ENCODE results near the gene SLC9B1. TPM values are rescaled to one million over a fixed set of nuclear protein-coding genes. Genes with fewer than 3 reads are reported as not detected.
"Not testable (repeated sequence)": the region's sequence is repeated elsewhere in the genome, so short reads cannot be mapped to it uniquely, and the experiment has no call there.

The SLC9B1 gene
- total and polyA plus RNA-seq, 2 of the 13 experiments (the other 11 are each of a cell fraction or from before 2014, with no cell fraction given), result 0.17 to 0.20 TPM

DNA sequence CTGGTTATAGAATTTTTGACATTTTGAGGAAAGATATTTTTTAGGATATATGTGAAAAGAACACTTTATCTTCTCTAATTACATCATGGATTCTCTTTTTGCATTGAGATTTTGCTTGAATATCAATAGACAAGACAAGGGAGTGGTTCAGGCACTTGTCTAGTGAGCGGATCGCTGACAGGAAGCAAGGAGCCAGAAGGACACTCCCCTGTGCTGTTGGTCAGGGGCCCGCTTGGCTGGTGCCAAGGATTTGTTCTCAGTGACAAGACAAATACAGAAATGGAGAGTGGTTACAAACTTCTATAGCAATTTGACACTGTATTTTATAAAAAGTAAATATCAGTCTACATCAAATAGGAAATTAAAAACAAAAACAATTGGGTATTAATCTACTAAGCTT lies 60.0 kb downstream of the SLC9B1 start (continued):
- TF ChIP-seq CREM (IDR thresholded peaks at IDR 0.05), result no peak
- TF ChIP-seq CREM (CRISPR knock-in tag; IDR thresholded peaks at IDR 0.05), result no peak
- TF ChIP-seq, protein P1, sequence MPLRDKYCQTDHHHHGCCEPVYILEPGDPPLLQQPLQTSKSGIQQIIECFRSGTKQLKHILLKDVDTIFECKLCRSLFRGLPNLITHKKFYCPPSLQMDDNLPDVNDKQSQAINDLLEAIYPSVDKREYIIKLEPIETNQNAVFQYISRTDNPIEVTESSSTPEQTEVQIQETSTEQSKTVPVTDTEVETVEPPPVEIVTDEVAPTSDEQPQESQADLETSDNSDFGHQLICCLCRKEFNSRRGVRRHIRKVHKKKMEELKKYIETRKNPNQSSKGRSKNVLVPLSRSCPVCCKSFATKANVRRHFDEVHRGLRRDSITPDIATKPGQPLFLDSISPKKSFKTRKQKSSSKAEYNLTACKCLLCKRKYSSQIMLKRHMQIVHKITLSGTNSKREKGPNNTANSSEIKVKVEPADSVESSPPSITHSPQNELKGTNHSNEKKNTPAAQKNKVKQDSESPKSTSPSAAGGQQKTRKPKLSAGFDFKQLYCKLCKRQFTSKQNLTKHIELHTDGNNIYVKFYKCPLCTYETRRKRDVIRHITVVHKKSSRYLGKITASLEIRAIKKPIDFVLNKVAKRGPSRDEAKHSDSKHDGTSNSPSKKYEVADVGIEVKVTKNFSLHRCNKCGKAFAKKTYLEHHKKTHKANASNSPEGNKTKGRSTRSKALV (CRISPR knock-in tag; IDR thresholded peaks at IDR 0.05), result no peak
- TF ChIP-seq XBP1 (CRISPR knock-in tag; IDR thresholded peaks at IDR 0.05), result no peak

DNA sequence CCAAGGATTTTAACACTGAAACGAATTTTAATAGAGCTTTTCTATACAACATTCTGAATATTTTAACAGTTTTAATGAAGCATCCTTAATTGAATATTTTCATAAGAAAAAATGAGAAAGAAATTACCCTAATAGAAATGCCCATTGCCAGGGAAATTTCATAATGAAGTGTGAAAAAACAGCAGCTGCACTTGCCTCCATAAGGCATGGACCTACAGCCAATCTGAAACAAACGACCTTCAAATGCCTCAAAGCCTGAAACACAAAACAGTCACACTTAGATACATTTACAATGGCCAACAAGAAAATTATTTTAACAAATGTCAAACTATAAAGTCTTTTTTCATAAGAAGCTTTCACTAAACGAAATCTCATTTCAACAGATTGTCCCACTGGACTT lies 74.4 kb downstream of the SLC9B1 start:
- BruUV-seq (replicated peaks), result no TSS peak
- Histone ChIP-seq H3K4me3 (replicated peaks in 1 of 3; ENCODE audit: insufficient read depth in 1 of 3, low read depth in 2 of 3, low read length in 3 of 3) (no peak overlapping the region), H3K79me2 (ENCODE audit: insufficient read depth, low read length) (no peaks in the 10 kb centered on the region), H3K9ac (ENCODE audit: insufficient read depth, low read depth, low read length) (no peak overlapping the region), H3K9me3 (ENCODE audit: low read length) (no peaks in the 10 kb centered on the region), H3K4me1 (ENCODE audit: insufficient read depth, low read length) (no peaks in the 10 kb centered on the region), H3K4me2 (ENCODE audit: low read depth, low read length) (no peak overlapping the region), H3K27me3 (ENCODE audit: control insufficient read depth in 1 of 2, insufficient read depth in 2 of 2, low read length in 2 of 2) (no peaks in the 10 kb centered on the region), H4K20me1 (ENCODE audit: insufficient read depth, low read length) (no peaks in the 10 kb centered on the region), H3K36me3 (replicated peaks in 1 of 2; ENCODE audit: control insufficient read depth in 1 of 2, insufficient read depth in 2 of 2, low read length in 2 of 2) (no peaks in the 10 kb centered on the region), H2AFZ (ENCODE audit: low read length) (no peak overlapping the region), H3K27ac (ENCODE audit: extremely low read length, insufficient read depth, low read length) (no peak overlapping the region)
- ChIA-PET CTCF (ENCODE audit: low intra/inter-chr PET ratio, low total read pairs) (no interaction called here), POLR2A (no interaction called here)
- intact Hi-C loops (cut with micrococcal nuclease; ENCODE audit: unreplicated experiment) (no loop called here), in situ Hi-C loops (cut with HindIII; ENCODE audit: extremely low pct_ligation_motif_present, low pct_unique_long_range_greater_than_20kb) (no loop called here)
- DNase-seq (ENCODE audit: low spot score) (no peak), FAIRE-seq (no peak), ATAC-seq (no peak)
- TF ChIP-seq SP5 (CRISPR knock-in tag; IDR thresholded peaks at IDR 0.05; ENCODE audit: borderline replicate concordance, low read depth), result no peak
- TF ChIP-seq SIX4 (CRISPR knock-in tag; IDR thresholded peaks at IDR 0.05), result no peak
- no peak for TF ChIP-seq ZNF251 (CRISPR knock-in tag; IDR thresholded peaks at IDR 0.05)
- WGBS (ENCODE audit: low lambda C conversion rate), result under 1% methylated on average over 3 of the region's 3 CpGs

DNA sequence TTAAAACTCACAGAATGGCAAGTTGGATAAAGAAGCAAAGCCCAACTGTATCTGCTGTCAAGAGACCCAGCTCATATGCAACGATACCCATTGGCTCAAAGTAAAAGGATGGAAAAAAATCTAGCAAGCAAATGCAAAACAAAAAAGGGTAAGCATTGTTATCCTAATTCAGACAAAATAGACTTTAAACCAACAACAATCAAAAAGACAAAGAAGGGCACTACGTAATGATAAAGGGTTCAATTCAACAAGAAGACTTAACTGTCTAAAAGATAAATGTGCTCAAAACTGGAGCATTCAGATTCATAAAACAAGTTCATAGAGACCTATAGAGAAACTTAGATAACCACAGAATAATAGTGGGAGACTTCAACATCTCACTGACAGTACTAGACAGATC lies 81.4 kb downstream of the SLC9B1 start:
- CTCF ChIA-PET (ENCODE audit: low intra/inter-chr PET ratio, low total read pairs); H3K36me3 ChIP-seq (replicated peaks in 1 of 2; ENCODE audit: control insufficient read depth in 1 of 2, insufficient read depth in 2 of 2, low read length in 2 of 2); in situ Hi-C loops (cut with HindIII; ENCODE audit: extremely low pct_ligation_motif_present, low pct_unique_long_range_greater_than_20kb); H3K4me2 ChIP-seq (ENCODE audit: low read depth, low read length); FAIRE-seq; H4K20me1 ChIP-seq (ENCODE audit: insufficient read depth, low read length); H3K4me3 ChIP-seq (replicated peaks in 1 of 3; ENCODE audit: insufficient read depth in 1 of 3, low read depth in 2 of 3, low read length in 3 of 3); H3K4me1 ChIP-seq (ENCODE audit: insufficient read depth, low read length); POLR2A ChIA-PET; H3K79me2 ChIP-seq (ENCODE audit: insufficient read depth, low read length); DNase-seq (ENCODE audit: low spot score); H3K27me3 ChIP-seq (ENCODE audit: control insufficient read depth in 1 of 2, insufficient read depth in 2 of 2, low read length in 2 of 2); BruUV-seq (replicated peaks); ATAC-seq; intact Hi-C loops (cut with micrococcal nuclease; ENCODE audit: unreplicated experiment); H3K9me3 ChIP-seq (ENCODE audit: low read length); H3K27ac ChIP-seq (ENCODE audit: extremely low read length, insufficient read depth, low read length); H3K9ac ChIP-seq (ENCODE audit: insufficient read depth, low read depth, low read length); H2AFZ ChIP-seq (ENCODE audit: low read length): not testable (repeated sequence)
- 43% methylated on average over 2 of the region's 2 CpGs for WGBS (ENCODE audit: low lambda C conversion rate)
